ENCODE results near the gene WDR45B.

The WDR45B gene

GRCh38 chr17:82648165-82648668, at the start of gene WDR45B:
WDR45B (minus strand) TSS chr17:82648444; CDS start chr17:82648340, 104 bp downstream.
- Histone ChIP-seq H3K4me3 (IDR thresholded peaks at IDR 0.05; ENCODE audit: insufficient read depth, low read depth, low read length) (no peak within 1 kb of the TSS), H3K4me1 (ENCODE audit: low read depth, poor library complexity, severe bottlenecking) (peaks cover 23% of the 10 kb centered on the region), H3K36me3 (ENCODE audit: insufficient read depth) (no peaks in the 10 kb centered on the region; the same call in 1 of the 2 replicates), H3K4me2 (peak within 1 kb of the TSS; percentile 100), H4K20me1 (ENCODE audit: insufficient read depth) (peaks cover 12% of the 10 kb centered on the region), H3K79me2 (ENCODE audit: insufficient read depth, low read depth) (peaks cover 49% of the 10 kb centered on the region), H2AFZ (ENCODE audit: low read depth) (peak within 1 kb of the TSS; percentile 56), H3K27ac (peak within 1 kb of the TSS; percentile 78), H3K9ac (peak within 1 kb of the TSS; percentile 75), H3K27me3 (ENCODE audit: insufficient read depth, low read depth) (no peaks in the 10 kb centered on the region)
- no peak for TF ChIP-seq CTCF (conservative IDR thresholded peaks at IDR 0.05; ENCODE audit: low read depth, low read length)

DNA sequence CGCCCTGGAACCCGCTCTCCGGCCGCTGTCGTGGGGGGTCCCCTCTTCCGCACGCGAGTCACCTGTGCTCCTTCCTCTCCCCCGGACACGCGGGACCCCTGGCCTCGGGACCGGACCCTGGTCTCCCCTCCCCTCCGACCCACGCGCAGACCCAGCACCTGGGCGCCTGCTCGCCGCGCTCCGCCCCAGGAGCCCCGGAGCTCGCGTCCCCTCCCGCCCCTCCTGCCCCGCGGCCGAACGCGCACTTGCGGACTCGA, 49.5 kb upstream of the WDR45B start:
- Histone ChIP-seq H3K27me3 (ENCODE audit: insufficient read depth, low read depth) (no peaks in the 10 kb centered on the region), H2AFZ (ENCODE audit: low read depth) (peak overlapping the region; percentile 64; the same call in 1 of the 2 replicates), H3K4me3 (IDR thresholded peaks at IDR 0.05; ENCODE audit: insufficient read depth, low read depth, low read length) (no peak overlapping the region), H3K27ac (no peak overlapping the region), H3K79me2 (ENCODE audit: insufficient read depth, low read depth) (no peaks in the 10 kb centered on the region), H3K9ac (peak overlapping the region; percentile 27; the same call in 1 of the 2 replicates), H3K4me1 (ENCODE audit: low read depth, poor library complexity, severe bottlenecking) (no peaks in the 10 kb centered on the region), H3K36me3 (ENCODE audit: insufficient read depth) (no peaks in the 10 kb centered on the region), H4K20me1 (ENCODE audit: insufficient read depth) (no peaks in the 10 kb centered on the region), H3K4me2 (peak overlapping the region; percentile 54)
- no peak for TF ChIP-seq CTCF (conservative IDR thresholded peaks at IDR 0.05; ENCODE audit: low read depth, low read length)

GRCh38 chr17:82696916-82697807, 48.9 kb upstream of the WDR45B start:
- H3K27ac ChIP-seq: no peak overlapping the region
- H2AFZ ChIP-seq (ENCODE audit: low read depth): no peak overlapping the region
- H3K4me1 ChIP-seq (ENCODE audit: low read depth, poor library complexity, severe bottlenecking): no peaks in the 10 kb centered on the region
- no peak for TF ChIP-seq CTCF (conservative IDR thresholded peaks at IDR 0.05; ENCODE audit: low read depth, low read length)
- peak overlapping the region; percentile 54; the same call in 1 of the 2 replicates for H3K4me2 ChIP-seq
- H3K9ac ChIP-seq: no peak overlapping the region
- H3K27me3 ChIP-seq (ENCODE audit: insufficient read depth, low read depth): no peaks in the 10 kb centered on the region
- no peaks in the 10 kb centered on the region for H3K36me3 ChIP-seq (ENCODE audit: insufficient read depth)
- H3K4me3 ChIP-seq (IDR thresholded peaks at IDR 0.05; ENCODE audit: insufficient read depth, low read depth, low read length): no peak overlapping the region
- H3K79me2 ChIP-seq (ENCODE audit: insufficient read depth, low read depth): no peaks in the 10 kb centered on the region
- H4K20me1 ChIP-seq (ENCODE audit: insufficient read depth): no peaks in the 10 kb centered on the region

GRCh38 chr17:82696259-82696658, 48.0 kb upstream of the WDR45B start:
- no peaks in the 10 kb centered on the region for H3K27me3 ChIP-seq (ENCODE audit: insufficient read depth, low read depth)
- no peak overlapping the region for H3K9ac ChIP-seq
- H2AFZ ChIP-seq (ENCODE audit: low read depth): no peak overlapping the region
- no peaks in the 10 kb centered on the region for H3K4me1 ChIP-seq (ENCODE audit: low read depth, poor library complexity, severe bottlenecking)
- H4K20me1 ChIP-seq (ENCODE audit: insufficient read depth): no peaks in the 10 kb centered on the region
- no peaks in the 10 kb centered on the region for H3K79me2 ChIP-seq (ENCODE audit: insufficient read depth, low read depth)
- no peak overlapping the region for H3K4me3 ChIP-seq (IDR thresholded peaks at IDR 0.05; ENCODE audit: insufficient read depth, low read depth, low read length)
- H3K27ac ChIP-seq: no peak overlapping the region
- TF ChIP-seq CTCF (conservative IDR thresholded peaks at IDR 0.05; ENCODE audit: low read depth, low read length): no peak
- H3K4me2 ChIP-seq: no peak overlapping the region
- no peaks in the 10 kb centered on the region for H3K36me3 ChIP-seq (ENCODE audit: insufficient read depth)
